ENCODE results near the gene ZNF319.
A peak's percentile ranks its signal among the peaks of the same experiment; 100 is the strongest.

The ZNF319 gene

DNA sequence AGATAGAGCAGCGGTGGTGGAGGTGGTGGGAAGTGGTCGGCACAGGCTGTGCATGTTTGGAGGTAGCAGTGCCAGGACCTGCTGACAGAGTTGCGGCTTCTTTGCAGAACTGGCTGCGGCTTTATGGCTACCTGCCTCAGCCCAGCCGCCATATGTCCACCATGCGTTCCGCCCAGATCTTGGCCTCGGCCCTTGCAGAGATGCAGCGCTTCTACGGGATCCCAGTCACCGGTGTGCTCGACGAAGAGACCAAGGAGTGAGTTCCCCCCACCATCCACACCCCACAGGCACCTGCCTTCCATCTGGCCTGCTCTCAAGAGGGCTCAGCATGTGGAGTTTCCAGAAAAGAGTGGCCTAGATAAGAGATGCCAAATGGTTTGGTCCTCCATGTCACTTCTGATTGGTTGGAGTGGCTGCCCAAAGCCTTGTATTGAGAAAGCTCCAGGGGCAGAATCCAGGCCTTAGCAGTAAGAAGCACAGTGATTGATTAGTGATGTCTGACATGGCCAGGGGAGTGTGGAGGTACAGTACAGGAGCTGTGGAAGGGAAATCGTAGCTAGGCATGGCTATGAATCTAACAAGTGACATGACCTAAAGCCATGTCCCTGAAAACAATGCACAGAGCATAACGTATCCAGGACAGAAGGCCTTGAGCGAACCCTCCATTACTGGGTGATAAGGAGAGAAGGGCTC lies 37.0 kb upstream of the ZNF319 start:
- DNase-seq (ENCODE audit: low read depth in 2 of 2), result no peak

DNA sequence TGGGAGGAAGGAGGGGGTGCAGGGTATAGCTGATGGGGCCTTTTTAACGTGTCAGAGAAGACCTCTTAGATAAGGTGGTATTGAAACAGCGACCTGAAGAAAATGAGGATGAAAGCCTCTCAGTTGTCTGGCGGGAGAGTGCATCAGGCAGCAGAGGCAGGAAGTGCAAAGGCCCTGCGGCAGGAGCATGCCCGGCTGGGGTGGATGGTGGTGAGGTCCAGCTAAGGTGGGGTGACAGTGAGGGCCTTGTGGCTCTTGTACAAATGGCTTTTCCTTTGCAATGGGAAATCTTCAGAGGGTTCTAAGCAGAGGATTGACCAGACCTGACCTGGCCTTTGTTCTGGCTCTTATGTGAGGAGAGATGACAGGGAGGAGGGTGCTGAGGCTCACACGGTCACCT lies 36.5 kb upstream of the ZNF319 start:
- DNase-seq (ENCODE audit: low read depth in 2 of 2), result no peak

DNA sequence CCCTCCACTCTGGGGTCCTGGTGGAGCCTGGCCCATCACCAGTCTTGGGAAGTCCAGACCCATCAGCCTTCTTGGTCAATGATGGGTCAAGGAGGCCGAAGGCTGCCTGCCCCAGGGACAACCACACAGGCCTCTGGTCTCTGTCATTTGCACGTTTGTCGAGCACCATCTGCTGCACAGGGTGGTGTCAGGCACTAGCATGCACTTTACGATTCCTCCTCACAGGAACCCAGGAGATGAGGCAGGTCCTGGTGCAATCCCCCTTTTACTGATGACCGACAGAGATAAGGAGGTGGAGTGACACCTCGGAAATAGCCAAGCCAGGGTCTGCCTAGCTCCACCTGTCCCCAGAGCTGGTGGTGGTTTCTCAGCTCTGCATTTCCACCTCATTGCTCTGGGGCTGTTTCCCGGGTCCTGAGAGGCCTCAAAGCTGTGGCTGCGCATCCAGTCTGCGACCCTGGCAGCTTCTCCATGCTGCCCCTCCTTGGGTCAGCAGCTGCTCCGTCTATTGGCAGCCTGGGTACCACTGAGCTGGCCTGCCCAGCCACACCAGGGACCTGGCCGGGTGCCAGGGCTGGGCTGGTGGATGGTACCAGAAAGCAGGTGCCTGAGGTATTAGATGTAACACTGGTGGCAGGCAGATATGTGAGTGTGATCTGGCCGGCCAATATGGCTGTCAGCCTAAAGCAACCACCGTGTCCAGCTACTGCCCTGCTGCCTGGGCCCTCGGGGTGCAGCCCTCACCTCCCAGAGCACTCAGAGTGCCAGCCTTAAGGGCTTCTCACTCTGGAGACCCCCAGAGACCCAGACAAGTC lies 35.1 kb upstream of the ZNF319 start:
- no peak for DNase-seq (ENCODE audit: low read depth in 2 of 2)

DNA sequence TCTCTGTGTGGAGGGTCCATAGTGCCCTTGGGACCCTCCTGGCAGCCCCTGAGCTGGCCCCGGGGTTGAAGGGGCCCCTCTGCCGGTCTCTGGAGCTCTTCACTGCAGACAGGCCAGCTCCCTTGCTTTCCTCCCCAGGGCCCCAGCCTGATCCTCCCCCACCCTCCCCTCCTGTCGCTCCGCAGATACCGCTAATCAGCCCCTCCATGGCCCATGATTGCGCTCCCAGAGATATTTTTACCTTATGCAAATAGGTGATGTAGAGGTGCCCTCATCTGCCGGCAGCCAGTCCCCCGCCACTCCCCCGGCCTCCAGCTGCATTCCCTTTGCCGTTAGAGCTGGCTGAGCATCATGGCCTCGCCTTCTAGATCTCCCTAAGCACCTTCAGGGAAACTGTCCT lies 34.3 kb upstream of the ZNF319 start:
- no peak for DNase-seq (ENCODE audit: low read depth in 2 of 2)

DNA sequence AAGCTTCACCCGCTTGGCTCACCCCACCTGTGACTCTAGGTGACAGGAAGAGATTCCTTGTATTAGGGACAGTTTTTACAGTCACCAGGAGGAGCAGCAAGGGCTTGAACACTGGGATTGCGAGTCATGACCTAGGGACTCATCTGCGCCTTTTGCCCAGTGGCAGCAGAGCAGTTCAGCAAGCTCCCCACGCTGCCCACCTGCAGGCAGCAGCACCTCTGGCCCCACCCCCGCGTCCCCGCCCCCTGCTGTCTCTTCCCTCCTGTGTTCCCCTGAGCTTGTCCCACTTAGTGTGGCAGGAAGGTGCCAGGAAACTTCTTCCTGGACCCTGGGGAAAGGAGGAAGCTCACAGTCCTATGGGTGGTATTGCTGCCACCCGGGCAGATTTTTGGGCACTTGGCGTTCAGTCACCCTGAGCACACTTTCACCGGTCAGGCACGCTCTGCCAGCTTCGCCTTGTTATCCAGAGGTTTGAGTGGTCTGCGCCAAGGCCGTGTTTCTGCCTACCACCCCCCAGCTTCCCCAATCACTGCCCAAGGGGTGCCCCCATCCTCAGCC lies 33.7 kb upstream of the ZNF319 start:
- no peak for DNase-seq (ENCODE audit: low read depth in 2 of 2)

DNA sequence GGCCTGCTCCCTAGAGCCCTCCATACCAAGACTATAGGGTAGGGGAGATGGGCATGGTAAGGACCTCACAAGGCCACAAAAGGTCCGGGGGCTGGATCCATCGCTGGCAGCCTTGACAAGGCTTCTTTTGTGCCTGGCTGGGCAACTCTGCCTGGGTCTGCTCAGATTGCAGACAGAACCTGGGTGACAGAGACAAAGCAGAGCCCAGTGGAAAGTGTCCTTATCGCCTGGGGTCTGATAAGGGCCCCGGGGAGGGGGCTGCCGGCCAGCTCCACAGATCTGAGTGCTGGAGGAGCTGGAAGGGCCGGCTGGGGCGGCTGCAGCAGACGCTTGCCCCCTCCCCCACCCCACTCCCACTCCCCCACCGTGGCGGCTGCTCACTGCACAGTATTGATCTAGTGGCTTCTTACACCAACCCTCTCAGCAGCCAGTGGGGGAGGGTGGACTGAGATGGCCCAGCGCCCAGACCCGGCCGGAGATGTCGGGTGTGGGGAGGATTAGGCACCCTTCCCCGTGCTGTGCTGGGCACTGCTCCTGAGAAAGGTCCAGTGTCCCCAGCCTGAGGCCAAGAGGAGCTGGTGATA lies 32.3 kb upstream of the ZNF319 start:
- no peak for DNase-seq (ENCODE audit: low read depth in 2 of 2)

DNA sequence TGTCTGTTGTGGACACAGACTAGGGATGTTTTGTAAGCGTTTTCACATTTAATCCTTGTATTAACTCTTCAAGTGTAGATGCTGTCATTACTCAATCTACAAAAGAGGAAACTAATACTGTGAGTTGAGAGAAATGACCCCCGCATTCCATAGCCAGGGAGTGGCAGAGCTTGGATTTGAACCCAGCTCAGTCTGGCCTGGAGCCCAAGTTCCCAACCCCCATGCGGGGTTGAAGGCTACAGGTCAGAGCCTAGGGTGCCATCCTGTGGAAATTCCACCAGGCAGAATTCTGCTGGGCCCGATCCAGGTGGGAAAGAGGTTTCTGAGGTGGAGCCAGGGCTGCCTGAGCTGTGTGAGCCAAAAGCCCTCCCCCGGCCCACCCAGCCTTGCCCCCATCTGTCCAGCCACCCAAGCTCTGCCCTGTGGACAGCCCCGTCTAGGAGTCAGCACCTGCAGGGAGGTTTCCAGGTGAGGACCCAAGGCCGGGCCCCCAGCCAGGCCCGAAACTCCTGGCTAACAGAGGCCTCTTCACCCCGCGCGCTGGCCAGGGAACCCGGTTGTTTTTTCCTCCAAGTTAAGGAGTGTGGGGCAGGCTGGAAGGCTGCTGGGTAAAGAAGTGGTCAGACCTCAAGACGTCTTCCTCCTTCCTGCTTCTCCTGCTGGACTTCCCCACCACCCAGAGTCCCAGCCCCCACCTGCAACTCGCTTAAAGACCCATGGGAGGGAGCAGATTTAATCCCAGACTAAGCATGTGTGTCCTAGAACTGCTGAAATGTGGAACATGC lies 30.7 kb upstream of the ZNF319 start:
- no peak for DNase-seq (ENCODE audit: low read depth in 2 of 2)

DNA sequence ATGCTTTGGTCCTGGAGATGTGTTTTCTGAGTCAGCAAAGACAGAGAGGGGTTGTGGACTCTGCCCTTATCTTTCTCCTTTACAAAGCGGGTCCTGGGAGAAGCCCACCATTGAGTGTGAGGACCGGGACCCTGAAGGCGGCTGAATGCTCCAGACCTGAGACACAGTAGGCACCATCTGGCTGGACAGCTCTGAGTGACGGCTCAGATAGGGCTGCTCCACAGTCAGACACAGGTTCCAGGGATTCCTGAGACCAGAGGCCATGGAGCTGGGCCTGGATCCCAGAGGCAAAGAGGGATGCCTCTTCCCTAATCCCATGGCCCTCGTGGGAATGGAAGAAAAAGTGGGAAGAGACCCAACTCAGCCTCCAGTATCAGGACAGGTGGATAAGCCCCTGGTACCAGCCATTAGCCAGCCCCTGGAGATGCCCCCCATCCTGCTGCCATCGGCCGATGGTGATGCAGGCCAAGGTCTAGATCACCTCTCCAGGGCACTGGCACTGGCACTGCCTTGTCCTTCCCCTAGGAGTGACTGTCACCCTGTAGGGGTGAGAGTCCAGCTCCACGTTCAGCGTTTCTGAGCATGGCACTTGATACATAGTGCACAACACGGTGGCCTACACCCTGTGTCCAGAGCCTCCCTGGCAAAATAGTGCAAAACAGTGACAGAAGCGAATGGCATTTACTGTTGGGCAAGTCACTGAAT lies 29.8 kb upstream of the ZNF319 start:
- no peak for DNase-seq (ENCODE audit: low read depth in 2 of 2)

DNA sequence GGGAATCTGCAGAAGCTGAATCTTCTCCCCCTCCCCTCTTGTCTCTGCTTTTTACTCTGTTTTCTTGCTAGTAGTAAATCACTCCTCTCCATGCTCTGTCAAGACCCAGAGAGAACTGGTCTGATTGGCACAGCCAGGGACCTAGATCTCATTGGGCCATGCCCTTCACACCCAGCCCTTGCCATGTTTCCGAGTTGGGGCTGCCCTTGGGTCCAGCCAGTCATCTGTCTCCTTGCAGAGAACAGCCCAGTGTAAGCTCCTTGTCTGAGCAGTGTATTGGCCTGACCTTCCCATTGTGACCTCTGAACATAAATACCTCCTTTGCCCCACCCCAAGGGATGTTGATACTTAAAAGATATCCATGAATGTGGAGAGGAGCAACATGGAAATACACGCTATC lies 28.9 kb upstream of the ZNF319 start:
- no peak for DNase-seq (ENCODE audit: low read depth in 2 of 2)

DNA sequence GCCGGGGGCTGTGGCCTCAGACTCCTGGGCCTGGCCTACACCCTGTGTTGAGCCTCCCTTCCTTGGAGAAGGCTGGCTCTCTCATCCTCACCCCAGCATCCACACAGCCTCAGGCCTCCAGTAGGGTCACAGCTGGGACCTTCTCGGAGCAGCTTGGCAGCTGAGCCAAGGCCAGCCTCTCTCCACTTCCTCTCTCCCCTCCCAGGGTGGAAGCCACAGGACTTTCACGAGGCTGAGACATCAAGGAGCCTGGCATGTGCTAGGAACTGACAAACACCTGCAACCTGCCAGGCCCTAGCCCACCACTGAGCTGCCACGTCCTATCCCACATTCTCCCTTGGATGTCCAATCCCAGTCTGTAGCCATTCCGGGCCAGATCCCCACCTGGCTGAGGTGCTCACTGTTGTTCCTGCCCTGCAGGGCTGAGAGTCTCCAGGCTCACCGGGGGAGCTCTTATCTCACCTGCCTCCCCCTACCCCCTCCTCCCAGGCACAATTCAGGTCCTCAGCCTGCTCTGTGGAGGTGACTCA lies 28.1 kb upstream of the ZNF319 start:
- no peak for DNase-seq (ENCODE audit: low read depth in 2 of 2)

DNA sequence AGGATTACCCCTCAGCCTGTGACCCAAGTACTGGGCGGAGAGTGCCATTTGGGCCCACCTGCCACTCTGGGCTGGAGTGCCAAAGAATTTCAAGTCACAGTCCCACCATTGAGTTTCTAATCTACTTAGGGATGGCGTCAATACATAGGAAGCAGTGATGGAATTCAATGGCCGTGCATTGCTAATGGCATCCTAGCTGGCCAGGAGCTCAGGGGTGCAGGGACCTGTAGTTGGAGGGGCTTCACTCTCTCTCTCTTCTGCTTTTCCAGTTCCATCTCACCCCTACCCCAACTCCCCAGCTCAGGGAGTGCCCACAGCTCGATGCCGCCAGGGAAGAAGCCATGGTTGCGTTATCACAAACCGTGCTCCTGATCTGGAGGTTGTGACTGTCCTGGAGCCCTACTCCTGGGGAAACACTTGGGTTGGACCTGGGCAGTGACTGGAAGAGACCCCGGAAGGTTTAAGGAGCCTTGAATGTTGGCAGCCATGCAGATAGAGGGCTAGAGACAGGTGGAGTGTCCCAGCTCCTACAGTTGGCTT lies 27.5 kb upstream of the ZNF319 start:
- DNase-seq (ENCODE audit: low read depth in 2 of 2), result no peak

DNA sequence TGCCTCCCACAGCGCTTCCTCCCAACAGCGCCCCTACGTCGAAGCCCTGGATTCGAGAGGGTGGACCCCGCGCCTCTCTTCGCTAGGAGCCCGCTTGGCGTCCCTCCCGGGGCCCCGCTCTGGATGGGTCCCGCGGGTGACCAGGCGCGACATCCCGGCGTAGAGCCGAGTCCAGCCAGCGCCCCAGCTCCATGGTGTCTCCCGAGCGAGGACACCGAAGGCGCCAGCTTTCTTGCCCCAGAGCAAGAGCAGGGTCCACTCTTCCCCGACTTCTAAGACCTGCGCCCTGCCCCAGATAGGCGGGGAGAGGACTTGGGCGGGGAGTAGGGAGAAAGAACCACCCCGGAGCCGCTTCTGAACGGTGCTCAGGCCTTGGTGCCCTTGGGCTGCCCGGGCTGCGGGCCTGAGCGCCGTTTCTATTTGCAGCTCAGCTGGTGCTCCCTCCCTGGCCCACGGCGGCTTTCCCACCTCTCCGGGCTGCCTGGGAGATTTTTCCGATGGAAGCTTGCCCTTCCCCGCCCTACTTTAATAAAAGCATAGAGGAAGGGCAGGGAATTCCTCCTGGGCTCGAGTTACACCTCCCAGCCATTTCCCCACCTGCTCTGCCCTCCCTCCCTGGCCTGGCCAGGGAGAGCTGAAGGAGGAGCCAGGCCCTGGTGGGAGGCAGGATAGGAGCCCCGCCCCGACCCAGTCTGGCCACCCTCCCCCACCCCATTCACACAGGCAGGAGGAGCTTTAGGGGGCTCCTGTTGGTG lies 26.9 kb upstream of the ZNF319 start:
- DNase-seq (ENCODE audit: low read depth in 2 of 2), result no peak

DNA sequence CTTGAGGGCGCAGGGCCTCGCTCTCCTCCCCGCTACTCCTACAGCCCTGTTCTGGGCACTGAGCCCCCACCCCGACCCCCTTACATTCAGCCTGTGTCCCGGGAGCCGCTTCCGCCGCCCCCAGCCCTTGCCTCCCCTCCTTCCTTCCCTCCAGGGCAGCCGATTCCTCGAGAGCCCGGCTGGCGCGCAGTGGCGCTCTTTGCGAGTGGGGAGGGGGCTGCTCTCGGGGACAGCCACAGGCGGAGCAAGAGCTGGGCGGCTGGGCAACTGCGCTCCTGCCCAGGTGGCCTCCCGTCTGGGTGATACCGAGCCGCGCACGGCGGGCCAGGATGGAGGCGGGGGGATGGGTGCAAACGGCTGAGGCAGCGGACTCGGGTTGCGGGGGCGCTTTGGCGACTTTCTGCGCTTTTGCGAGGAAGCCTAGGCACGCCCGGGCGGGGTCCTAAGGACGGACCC lies 26.3 kb upstream of the ZNF319 start:
- DNase-seq (ENCODE audit: low read depth in 2 of 2), result no peak

DNA sequence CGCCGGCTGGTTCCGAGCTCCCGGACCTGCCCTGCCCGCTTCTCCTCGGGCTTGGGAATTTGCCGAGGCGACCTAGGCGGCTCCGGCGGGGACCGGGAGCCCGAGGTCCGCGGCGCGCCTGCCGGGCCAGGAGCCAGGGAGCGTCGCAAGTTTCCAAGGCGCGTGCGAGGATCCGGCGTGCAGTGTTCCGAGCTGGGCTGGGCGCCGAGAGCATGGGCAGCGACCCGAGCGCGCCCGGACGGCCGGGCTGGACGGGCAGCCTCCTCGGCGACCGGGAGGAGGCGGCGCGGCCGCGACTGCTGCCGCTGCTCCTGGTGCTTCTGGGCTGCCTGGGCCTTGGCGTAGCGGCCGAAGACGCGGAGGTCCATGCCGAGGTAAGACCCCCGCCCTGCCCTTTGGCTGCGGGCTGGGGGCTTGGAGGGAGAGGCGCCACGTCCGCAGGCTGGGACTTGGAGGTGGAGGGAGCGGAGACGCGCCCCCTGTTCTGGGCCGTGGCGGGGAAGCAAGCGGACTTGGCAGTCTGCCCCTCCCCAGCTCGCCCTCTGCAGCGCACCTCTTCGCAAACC lies 25.8 kb upstream of the ZNF319 start:
- no peak for DNase-seq (ENCODE audit: low read depth in 2 of 2)

DNA sequence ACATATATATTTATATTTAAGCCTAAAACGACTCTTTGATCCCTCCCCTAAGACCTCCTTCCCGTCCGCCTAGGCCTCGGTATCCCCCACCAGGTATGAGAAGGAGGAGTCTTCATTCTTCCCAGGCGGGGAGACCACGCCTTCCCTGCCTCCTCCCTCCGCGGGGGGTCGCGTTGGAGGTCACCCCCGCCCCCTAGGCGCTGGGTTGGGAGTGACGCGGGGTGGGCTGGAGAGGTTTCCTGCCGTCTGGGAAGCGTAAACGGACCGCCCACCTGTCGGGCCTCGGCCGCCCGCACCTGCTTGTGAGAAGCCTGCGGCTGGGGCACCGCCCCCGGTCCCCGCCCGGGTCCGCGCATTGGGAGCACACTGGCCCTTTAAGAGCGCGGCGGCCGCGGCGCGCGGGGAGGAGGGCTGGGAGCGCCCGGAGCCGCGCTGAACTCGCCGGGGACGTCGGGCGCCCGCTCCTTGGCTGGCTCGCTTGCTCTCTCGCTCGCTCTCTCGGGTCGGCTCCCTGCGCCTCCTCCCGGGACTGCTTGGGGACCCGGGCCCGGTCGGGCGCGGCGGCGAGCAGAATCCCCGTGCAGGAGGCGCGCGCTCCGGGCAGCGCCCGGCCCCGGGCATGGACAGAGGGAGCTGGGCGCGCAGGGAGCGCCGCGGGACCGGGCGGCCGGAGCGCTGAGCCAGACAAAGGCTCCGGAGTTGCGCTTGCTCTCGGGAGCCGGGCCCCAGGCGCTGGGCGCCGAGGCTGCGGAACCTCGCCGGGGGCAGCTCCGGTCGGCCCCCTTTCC lies 25.1 kb upstream of the ZNF319 start, which contains the start of gene MMP15:
TSS of gene MMP15 (plus strand) at position 404 of the 788 bp plus-strand sequence. CDS start 597 bp downstream, outside the sequence.
- DNase-seq (ENCODE audit: low read depth in 2 of 2), result peak; percentile 27 to 67

DNA sequence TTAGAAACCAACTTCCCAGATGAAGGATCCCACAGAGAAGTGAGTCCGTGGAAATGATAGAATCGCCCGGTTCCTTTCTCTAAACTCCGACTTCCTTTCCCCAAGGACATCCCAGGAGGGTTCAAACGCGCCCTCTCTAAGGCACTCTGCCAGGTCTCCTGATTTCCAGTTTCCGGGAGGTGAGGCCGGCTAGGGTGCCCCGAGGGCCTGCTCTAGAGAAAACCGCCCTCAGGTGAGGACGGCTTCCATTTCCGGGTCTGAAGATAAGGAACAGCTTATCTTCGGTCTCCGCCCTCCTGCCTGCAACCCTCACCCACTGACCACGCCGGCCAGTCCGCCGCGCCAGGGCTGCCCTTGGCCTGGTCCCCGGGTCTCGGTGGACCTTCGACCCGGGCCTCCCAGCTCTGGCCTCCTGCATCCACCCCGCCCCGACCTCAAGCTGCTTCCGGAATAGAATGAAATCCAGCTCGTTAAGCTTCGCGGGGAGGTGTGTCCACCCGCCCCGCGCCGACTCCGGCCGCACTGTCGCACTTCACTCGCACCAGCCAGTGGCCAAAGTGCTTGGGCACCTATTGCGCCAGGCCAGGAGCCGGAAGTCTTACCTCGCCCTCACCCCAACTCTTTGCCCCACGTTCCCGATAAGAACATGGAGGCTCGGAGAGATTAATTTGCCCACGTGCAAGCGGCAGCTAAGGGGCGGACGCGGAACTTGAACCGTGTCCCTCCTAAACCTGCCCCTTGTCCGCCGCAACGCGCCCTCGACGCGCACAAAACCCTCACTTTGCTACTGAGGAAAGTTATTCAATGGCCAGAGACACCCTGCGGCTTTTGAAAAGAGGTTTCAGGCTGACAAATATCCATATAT lies 24.2 kb upstream of the ZNF319 start:
- no peak for DNase-seq (ENCODE audit: low read depth in 2 of 2)

DNA sequence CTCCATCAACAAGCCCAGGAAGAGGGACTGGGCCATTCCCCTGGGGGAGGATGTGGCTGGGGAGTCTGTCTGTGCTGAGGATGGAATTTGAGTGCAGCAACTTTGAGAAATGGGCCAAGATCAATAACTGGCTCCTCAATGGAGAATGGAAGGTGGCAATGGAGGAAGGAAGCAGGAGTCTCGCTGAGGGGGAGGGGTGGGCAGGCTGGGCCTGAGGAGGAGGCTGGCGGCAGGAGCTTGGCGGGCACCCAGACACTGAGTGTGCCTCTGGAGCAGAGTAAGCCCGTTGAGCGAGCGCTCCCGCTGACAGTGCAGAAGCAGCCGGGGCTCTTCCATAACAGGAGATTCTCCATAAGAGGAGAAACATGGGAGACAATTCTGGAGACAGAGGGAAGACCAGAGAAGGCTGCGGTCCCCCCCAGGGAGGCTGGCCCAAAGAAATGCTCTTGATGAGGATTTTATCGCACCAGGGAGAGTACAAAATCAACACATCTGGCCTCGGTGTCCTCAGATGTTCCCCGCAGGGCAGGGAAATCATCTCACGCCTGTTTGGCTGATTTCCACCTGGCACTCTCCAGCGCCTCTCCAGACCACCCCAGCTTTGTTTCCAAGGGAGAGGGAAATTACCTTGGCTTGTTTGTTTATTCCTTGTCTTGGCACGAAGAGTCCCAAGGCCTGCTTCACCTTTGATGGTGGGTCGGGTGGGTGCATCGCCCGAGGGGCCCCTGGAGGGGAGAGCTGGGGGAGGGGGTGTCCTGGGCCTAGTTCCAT lies 22.3 kb upstream of the ZNF319 start:
- no peak for DNase-seq (ENCODE audit: low read depth in 2 of 2)

Data from stimulated activated CD8-positive, alpha-beta memory T cell treated with anti-CD3 and anti-CD28 coated beads, Interleukin-7, amount 100 ng/mL, for 4 hours (primary cell).